GM23338 (cell line): ENCODE data around the gene DRGX. TPM values are rescaled to one million over a fixed set of nuclear protein-coding genes. Genes with fewer than 3 reads are reported as not detected.

Source experiments
- ATAC-seq: fragments of 200-7000 bp; cut with Tn5 transposase; 3 replicates; pipeline ENCODE4 v1.9.1; 2020
- DNase-seq: peaks from one replicate; pipeline ENCODE4 v3.0.0-alpha.2; 2015; ENCODE audit warnings: low spot score
- H2AFZ ChIP-seq: fragments of 200-600 bp; sonication (generic); 2 replicates; pipeline ENCODE4 v1.8.0; 2016; ENCODE audit warnings: antibody characterized with exemption, mild to moderate bottlenecking, moderate library complexity
- H3F3A ChIP-seq: fragments of 200-600 bp; sonication (generic); replicated peaks from 2 replicates; pipeline ENCODE4 v1.8.0; 2017; ENCODE audit warnings: antibody characterized with exemption, mixed run types, low read depth
- H3K27ac ChIP-seq: fragments of 200-600 bp; sonication (generic); 2 replicates; pipeline ENCODE4 v1.6.1; 2016; ENCODE audit warnings: low read depth
- H3K27me3 ChIP-seq: fragments of 200-600 bp; sonication (generic); 2 replicates; pipeline ENCODE4 v1.8.0; 2016; ENCODE audit warnings: mild to moderate bottlenecking, mixed run types, moderate library complexity; ENCODE audit not compliant: insufficient read depth
- H3K36me3 ChIP-seq: fragments of 200-600 bp; sonication (generic); 2 replicates; pipeline ENCODE4 v1.8.0; 2016; ENCODE audit warnings: mild to moderate bottlenecking; ENCODE audit not compliant: insufficient read depth
- H3K4me1 ChIP-seq: fragments of 200-600 bp; sonication (generic); 2 replicates; pipeline ENCODE4 v1.8.0; 2016; ENCODE audit warnings: mild to moderate bottlenecking, moderate library complexity; ENCODE audit not compliant: insufficient read depth
- H3K4me2 ChIP-seq: fragments of 200-600 bp; sonication (generic); 2 replicates; pipeline ENCODE4 v1.7.1; 2017; ENCODE audit warnings: mixed run types
- H3K4me3 ChIP-seq: fragments of 200-600 bp; sonication (generic); 2 replicates; pipeline ENCODE4 v1.6.1; 2016; ENCODE audit warnings: mixed run types
- H3K79me2 ChIP-seq: fragments of 200-600 bp; sonication (generic); replicated peaks from 2 replicates; pipeline ENCODE4 v1.8.0; 2017; ENCODE audit warnings: mild to moderate bottlenecking; ENCODE audit not compliant: insufficient read depth
- H3K9me2 ChIP-seq: fragments of 200-600 bp; sonication (generic); 2 replicates; pipeline ENCODE4 v1.8.0; 2017; ENCODE audit not compliant: insufficient read depth
- H4K20me1 ChIP-seq: fragments of 200-600 bp; sonication (generic); replicated peaks from 2 replicates; pipeline ENCODE4 v1.8.0; 2017; ENCODE audit warnings: mild to moderate bottlenecking; ENCODE audit not compliant: insufficient read depth
- H3K27ac Mint-ChIP-seq: 2 replicates; pipeline ENCODE4 v1.8.0; 2020; ENCODE audit warnings: inconsistent platforms, mild to moderate bottlenecking, moderate library complexity, mixed read lengths
- H3K27me3 Mint-ChIP-seq: 3 replicates; pipeline ENCODE4 v1.8.0; 2022; ENCODE audit warnings: low read depth, mild to moderate bottlenecking, moderate library complexity, mixed read lengths, inconsistent platforms; ENCODE audit not compliant: insufficient read depth, poor library complexity
- H3K36me3 Mint-ChIP-seq: 3 replicates; pipeline ENCODE4 v1.8.0; 2021; ENCODE audit warnings: low read depth, mild to moderate bottlenecking, inconsistent platforms, moderate library complexity, mixed read lengths
- H3K4me1 Mint-ChIP-seq: 3 replicates; pipeline ENCODE4 v1.8.0; 2020; ENCODE audit warnings: mild to moderate bottlenecking, inconsistent platforms, mixed read lengths
- H3K4me3 Mint-ChIP-seq: 3 replicates; pipeline ENCODE4 v1.8.0; 2021; ENCODE audit warnings: moderate library complexity, mild to moderate bottlenecking, inconsistent platforms, mixed read lengths
- H3K9me3 Mint-ChIP-seq: 3 replicates; pipeline ENCODE4 v1.8.0; 2020; ENCODE audit warnings: moderate library complexity, mild to moderate bottlenecking, inconsistent platforms, mixed read lengths
- CREB1 ChIP-seq: fragments of 250-450 bp; sonication (Bioruptor Pico); IDR thresholded peaks from 2 replicates; pipeline ENCODE4 v1.5.0; 2020; ENCODE audit warnings: low read depth, mild to moderate bottlenecking, moderate library complexity
- CTCF ChIP-seq, 2 experiments: fragments of 200-600 bp in 1 of 2; sonication (generic) in 1 of 2; conservative IDR thresholded peaks; 2 replicates each; pipeline versions ENCODE4 v1.5.1 to v1.6.1; 2016 to 2017; ENCODE audit warnings: antibody characterized with exemption in 2 of 2, low read depth in 2 of 2, mild to moderate bottlenecking in 2 of 2, moderate library complexity in 1 of 2
- ETS1 ChIP-seq: IDR thresholded peaks from 2 replicates; pipeline ENCODE4 v1.6.1; 2016; ENCODE audit warnings: antibody characterized with exemption
- EZH2 ChIP-seq: fragments of 200-600 bp; sonication (generic); IDR thresholded peaks from one replicate; pipeline ENCODE4 v1.8.0; 2017; ENCODE audit warnings: antibody characterized with exemption, mild to moderate bottlenecking, low read depth; ENCODE audit not compliant: unreplicated experiment
- EZH2phosphoT487 ChIP-seq: fragments of 200-600 bp; sonication (generic); IDR thresholded peaks from one replicate; pipeline ENCODE4 v1.8.1; 2018; ENCODE audit warnings: antibody characterized with exemption; ENCODE audit not compliant: unreplicated experiment
- JUNB ChIP-seq: IDR thresholded peaks from one replicate; pipeline ENCODE4 v1.6.1; 2016; ENCODE audit warnings: antibody characterized with exemption; ENCODE audit not compliant: unreplicated experiment
- NANOG ChIP-seq: IDR thresholded peaks from 2 replicates; pipeline ENCODE4 v1.6.1; 2016; ENCODE audit warnings: antibody characterized with exemption, borderline replicate concordance
- POLR2AphosphoS5 ChIP-seq: IDR thresholded peaks from 2 replicates; pipeline ENCODE4 v1.6.1; 2016; ENCODE audit warnings: antibody characterized with exemption, low read depth
- REST ChIP-seq: IDR thresholded peaks from one replicate; pipeline ENCODE4 v1.6.1; 2018; ENCODE audit warnings: antibody characterized with exemption; ENCODE audit not compliant: unreplicated experiment
- STAT1 ChIP-seq: IDR thresholded peaks from one replicate; pipeline ENCODE4 v1.6.1; 2016; ENCODE audit warnings: antibody characterized with exemption; ENCODE audit not compliant: unreplicated experiment
- ZNF114 ChIP-seq: fragments of 250-450 bp; sonication (Bioruptor Pico); IDR thresholded peaks from 2 replicates; pipeline ENCODE4 v1.5.0; 2020; ENCODE audit warnings: mild to moderate bottlenecking, moderate library complexity
- ZNF331 ChIP-seq: fragments of 250-450 bp; sonication (Bioruptor Pico); IDR thresholded peaks from 2 replicates; pipeline ENCODE4 v1.5.0; 2020; ENCODE audit warnings: low read depth, mild to moderate bottlenecking, moderate library complexity
- ZNF462 ChIP-seq: fragments of 250-450 bp; sonication (Bioruptor Pico); IDR thresholded peaks from 2 replicates; pipeline ENCODE4 v1.5.0; 2020; ENCODE audit warnings: mild to moderate bottlenecking, moderate library complexity
- polyA plus RNA-seq: library from polyadenylated mRNA; unstranded; fragments of >200 nt; fragmentation: Nextera tagmentation; extraction: Ambion mirVana; gene quantifications from 2 replicates; pipeline ENCODE4 v1.2.1, GENCODE V29; 2016
- total RNA-seq: library from RNA; depleted of rRNA; stranded (reverse); fragments of >200 nt; shearing (Covaris generic); gene quantifications from 2 replicates; pipeline ENCODE4 v1.2.3, GENCODE V29; 2014

DRGX gene
- total and polyA plus RNA-seq, 2 experiments from 2014 or later, result not detected

GRCh38 chr10:49415109-49415508 lies 19.2 kb upstream of the DRGX start:
- no peaks in the 10 kb centered on the region for H3F3A ChIP-seq
- H3K27ac ChIP-seq, result no peak overlapping the region
- H4K20me1 ChIP-seq, result no peaks in the 10 kb centered on the region
- H3K27me3 Mint-ChIP-seq, result peaks cover 11% of the 10 kb centered on the region
- H3K27me3 ChIP-seq, result no peaks in the 10 kb centered on the region
- DNase-seq (no peak), ATAC-seq (no peak)
- peaks cover 7% of the 10 kb centered on the region; the same call in 2 of the 3 replicates for H3K4me1 Mint-ChIP-seq
- no peaks in the 10 kb centered on the region for H3K79me2 ChIP-seq
- no peak overlapping the region for H2AFZ ChIP-seq
- TF ChIP-seq NANOG, result no peak
- TF ChIP-seq REST, result no peak
- no peak for TF ChIP-seq JUNB
- TF ChIP-seq ZNF462 (CRISPR knock-in tag), result no peak
- no peak for TF ChIP-seq ZNF114 (CRISPR knock-in tag)
- no peak for TF ChIP-seq STAT1
- no peak for TF ChIP-seq EZH2
- TF ChIP-seq ZNF331 (CRISPR knock-in tag), result no peak
- TF ChIP-seq CTCF (conservative IDR thresholded peaks at IDR 0.05; ENCODE audit: low read depth in 2 of 2), result no peak
- TF ChIP-seq EZH2phosphoT487, result no peak
- TF ChIP-seq ETS1, result no peak
- TF ChIP-seq CREB1 (CRISPR knock-in tag), result no peak
- TF ChIP-seq POLR2AphosphoS5, result no peak
- no peaks in the 10 kb centered on the region for H3K36me3 ChIP-seq
- no peak overlapping the region for H3K27ac Mint-ChIP-seq
- no peak overlapping the region for H3K4me3 ChIP-seq
- H3K4me3 Mint-ChIP-seq, result no peak overlapping the region
- peaks cover 4% of the 10 kb centered on the region; the same call in 1 of the 3 replicates for H3K9me3 Mint-ChIP-seq
- H3K4me1 ChIP-seq, result no peaks in the 10 kb centered on the region
- no peak overlapping the region for H3K4me2 ChIP-seq
- no peaks in the 10 kb centered on the region for H3K36me3 Mint-ChIP-seq
- no peaks in the 10 kb centered on the region for H3K9me2 ChIP-seq
